ENCODE data around the gene DYSF.

- TF ChIP-seq POLR2AphosphoS5 (IDR thresholded peaks at IDR 0.05; ENCODE audit: borderline replicate concordance, low read depth, low read length) (no peak), EZH2 (IDR thresholded peaks at IDR 0.05) (no peak), FOXP2 (optimal IDR thresholded peaks at IDR 0.05; ENCODE audit: control extremely low read depth, extremely low read length, insufficient read depth) (no peak)
These were observed 75.4 kb downstream of the DYSF start for GRCh38 chr2:71528749-71529148.

All from SK-N-MC (cell line).